HG02798 (cell line): Measurements from ENCODE around the gene S100A8.

ENCODE experiments used
- ATAC-seq: cut with Tn5 transposase; IDR thresholded peaks from one replicate; pipeline ENCODE4 v1.9.1; 2021; ENCODE audit warnings: mild to moderate bottlenecking; ENCODE audit not compliant: unreplicated experiment, poor library complexity

The S100A8 gene

DNA sequence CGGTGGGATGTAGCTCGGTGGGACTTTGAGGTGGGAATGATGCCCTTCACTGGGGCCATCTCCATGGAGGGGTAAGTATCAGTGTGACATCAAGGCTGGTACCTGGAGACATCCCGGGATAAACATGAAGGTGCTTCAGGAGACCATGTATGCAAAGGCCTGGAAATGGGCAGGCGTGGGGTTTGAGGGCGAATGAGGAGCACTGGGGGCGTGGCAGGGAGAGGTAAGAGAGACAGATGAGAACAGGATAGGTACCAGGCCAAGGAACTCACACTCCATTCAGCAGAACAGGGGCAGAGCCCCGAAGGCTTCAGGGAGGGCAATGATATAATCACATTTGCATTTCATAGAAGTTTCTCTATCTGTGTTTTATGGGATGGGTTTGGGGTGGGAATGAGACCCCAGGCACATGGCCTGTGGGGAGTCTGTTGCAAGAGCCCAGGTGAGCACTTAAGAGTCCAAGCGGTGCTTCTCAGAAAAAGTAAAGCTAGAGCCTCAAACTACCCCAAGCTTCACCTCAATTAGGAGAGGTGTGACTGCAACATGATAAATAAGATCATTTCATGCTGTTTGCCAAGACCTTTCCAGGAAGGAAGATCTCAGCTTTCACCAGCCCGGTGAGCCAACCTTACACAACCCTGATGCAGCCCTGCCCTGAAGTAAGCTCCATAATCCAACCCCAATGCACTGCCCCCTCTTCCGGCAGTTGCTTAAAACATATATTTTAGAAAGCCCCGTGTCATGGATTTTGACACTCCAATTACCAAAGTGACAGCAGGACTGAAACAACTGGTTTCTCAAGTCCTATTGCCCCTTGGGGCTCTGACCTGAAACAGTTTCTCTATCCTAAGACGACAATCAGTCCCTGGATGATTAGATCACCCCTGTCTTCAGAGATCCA, 25.9 kb downstream of the S100A8 start:
- ATAC-seq: no peak

DNA sequence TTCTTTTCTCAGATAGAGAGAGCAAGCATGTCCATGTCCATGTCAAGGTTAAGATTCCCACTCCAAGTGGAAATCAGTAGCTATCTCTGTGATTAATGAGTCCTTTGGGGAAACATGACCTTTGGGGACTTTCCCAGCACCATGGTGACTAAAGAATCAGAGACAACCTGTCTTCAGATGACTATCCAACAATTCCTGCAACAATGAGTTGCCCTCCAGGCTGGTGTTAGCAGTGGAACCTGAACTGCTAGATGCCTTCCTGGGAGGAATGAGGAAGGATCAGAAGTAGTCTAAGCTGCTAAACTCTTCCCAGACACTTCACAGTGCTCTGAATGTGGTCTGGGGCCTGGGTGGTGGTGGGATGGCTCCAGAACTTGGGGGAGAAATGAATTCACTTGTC, 26.7 kb downstream of the S100A8 start:
- ATAC-seq: no peak

GRCh38 chr1:153363641-153364040, 27.2 kb downstream of the S100A8 start:
- no peak for ATAC-seq

DNA sequence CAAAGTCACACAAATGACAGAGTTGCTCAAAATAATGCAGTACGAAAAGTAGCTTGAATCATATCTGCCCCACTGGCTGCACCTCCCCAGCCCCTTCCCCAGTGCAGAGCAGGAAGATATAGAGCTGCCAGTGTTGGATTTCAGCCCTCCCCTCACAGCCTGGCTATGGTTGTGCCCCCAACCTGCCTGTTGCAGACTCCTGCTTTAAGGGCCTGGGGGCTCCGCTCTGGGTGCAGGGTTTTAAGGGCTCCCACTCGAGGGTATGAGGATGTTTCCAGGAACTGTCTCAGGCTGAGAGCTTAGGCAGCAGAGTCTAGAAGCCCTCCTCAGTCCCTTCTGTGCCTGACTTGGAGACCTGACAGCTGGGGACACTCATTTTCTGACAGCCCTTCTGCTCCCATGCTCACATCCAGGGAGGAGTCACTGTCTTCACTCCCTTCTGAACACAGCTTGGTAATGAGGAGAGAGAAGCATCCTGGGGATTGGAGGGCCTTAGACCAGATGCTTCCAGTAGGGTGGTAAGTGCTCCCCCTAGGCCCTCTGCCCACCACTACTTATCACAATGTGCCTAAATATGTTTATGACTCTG, 28.6 kb downstream of the S100A8 start:
- no peak for ATAC-seq

DNA sequence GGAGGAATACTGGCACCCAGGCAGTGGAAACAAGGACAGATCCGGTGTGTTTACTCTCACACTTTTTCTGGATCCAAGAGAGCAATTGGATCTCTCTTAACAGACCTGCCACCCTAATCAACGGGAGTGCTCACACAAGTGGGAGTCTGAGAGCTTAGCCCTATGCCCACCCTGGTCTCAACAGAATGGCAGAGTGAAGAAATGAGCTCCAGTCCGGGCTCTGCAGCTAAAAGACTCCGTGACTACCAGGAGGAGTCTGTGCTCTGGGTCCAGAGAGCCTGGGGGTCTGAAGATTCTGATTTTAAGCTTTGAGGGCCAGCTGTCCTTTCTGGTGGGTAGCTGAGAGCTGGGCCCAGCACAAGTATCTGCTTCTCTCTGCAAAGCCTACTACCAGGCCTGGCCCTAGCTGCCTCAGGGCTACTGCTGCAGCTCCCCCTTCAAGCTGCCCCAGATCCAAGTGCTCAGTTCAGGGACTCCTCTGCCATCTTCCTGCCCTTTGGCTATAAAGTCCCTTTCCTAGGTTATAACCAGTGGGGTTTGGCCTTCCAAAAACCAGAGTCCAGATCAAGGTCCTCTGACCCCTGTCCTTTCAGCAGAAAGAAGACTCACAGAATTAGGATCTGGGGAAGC, 29.3 kb downstream of the S100A8 start:
- ATAC-seq: no peak

DNA sequence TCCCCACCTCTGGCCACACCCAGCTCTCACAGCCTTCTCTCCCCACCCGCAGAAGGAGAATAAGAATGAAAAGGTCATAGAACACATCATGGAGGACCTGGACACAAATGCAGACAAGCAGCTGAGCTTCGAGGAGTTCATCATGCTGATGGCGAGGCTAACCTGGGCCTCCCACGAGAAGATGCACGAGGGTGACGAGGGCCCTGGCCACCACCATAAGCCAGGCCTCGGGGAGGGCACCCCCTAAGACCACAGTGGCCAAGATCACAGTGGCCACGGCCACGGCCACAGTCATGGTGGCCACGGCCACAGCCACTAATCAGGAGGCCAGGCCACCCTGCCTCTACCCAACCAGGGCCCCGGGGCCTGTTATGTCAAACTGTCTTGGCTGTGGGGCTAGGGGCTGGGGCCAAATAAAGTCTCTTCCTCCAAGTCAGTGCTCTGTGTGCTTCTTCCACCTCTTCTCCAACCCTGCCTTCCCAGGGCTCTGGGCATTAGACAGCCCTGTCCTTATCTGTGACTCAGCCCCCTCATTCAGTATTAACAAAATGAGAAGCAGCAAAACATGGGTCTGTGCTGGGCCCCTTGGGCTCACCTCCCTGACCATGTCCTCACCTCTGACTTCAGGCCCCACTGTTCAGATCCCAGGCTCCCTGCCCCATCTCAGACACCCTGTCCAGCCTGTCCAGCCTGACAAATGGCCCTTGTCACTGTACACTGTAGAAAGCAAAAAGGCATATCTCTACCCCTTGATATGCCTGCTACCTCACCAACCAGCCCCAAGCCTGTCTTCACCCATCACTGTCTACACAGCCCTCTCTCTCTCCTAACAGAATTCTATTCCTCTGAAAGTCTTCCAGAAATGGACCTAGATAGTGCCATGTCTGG, 30.0 kb downstream of the S100A8 start:
- no peak for ATAC-seq

DNA sequence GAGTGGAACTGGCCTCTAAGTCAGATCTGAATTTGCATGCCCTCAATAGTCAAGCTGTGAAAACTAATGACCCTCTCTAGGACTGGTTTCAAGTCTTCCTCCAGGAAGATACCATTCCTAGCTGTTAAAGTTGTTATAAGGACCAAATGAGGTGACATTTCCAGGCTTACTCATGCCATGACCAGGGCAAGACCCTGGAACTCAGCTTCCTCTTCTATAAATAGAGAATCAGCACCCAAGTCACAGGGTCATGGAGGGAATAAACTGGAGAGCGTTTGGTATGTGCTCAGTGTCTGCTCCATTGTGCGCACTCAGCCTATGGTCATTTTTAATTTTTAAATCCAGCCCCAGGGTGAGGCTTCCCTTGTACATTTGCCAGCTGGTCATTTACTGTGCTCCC, 30.7 kb downstream of the S100A8 start:
- ATAC-seq: no peak

GRCh38 chr1:153359241-153359640, 31.6 kb downstream of the S100A8 start:
- no peak for ATAC-seq

DNA sequence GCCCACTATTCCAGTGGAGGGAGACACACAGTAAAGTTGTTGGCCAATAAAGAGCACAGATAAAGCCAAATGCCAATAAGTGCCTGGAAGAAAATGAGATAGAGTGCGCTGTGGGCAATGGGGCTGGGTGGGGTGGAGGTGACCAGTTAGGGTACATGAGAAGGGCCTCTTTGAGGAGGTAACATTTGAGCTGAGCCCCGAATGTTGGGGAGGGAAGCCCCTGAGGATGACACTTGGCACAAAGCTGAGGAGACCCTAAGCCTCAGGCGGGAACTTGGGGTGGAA, 32.2 kb downstream of the S100A8 start:
- no peak for ATAC-seq

GRCh38 chr1:153357853-153358690, 32.8 kb downstream of the S100A8 start, which contains the start of gene S100A9:
S100A9 (plus strand) TSS chr1:153357854; CDS start chr1:153358284, 430 bp downstream.
- no peak for ATAC-seq

- no peak for ATAC-seq
These were observed 33.6 kb downstream of the S100A8 start for GRCh38 chr1:153357076-153357852.

- no peak for ATAC-seq
These were observed 34.3 kb downstream of the S100A8 start for GRCh38 chr1:153356392-153357075.

GRCh38 chr1:153355445-153356071, 35.3 kb downstream of the S100A8 start:
- ATAC-seq: peak; percentile 43

DNA sequence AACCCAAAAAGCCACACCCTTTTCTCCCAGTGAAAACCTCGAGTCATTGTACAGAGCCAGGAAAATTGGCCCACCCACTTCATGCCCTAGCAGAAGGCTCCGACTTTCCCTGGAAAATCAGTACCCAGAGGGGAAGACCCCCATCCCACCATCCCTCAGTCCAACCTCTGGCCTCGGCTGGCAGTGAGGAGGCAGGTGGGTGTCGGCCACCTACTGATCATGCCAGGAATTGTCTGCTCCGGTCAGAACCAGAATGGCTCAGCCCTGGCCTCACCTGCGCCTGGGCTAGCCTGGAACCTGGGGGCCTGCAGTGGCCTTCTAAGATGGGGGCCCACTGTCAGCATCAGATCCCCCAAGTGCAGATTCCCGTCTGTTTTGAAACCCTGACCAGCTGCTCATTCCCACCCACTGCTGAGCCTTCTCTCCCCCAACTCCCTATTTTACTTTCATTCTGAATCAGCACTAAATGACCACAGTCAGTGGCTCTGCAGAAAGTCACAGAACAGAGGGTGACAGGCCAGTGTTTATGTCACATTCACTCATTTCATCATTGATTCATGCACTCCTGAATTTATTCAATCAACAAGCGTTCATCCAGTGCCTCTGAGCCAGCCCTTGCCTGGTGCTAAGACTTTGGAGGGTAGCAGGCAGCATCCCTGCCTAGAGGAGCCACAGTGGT, 36.2 kb downstream of the S100A8 start:
- no peak for ATAC-seq

- no peak for ATAC-seq
These were observed 37.5 kb downstream of the S100A8 start for GRCh38 chr1:153353226-153353947.

GRCh38 chr1:153352523-153352922, 38.4 kb downstream of the S100A8 start:
- peak; percentile 38 for ATAC-seq
